ENCODE data around the gene SLC1A2. TPM values are rescaled to one million over a fixed set of nuclear protein-coding genes. Genes with fewer than 3 reads are reported as not detected.

Gene SLC1A2
- total and polyA plus RNA-seq, 4 donors = 0.35 to 17.0 (median 1.1) TPM

DNA sequence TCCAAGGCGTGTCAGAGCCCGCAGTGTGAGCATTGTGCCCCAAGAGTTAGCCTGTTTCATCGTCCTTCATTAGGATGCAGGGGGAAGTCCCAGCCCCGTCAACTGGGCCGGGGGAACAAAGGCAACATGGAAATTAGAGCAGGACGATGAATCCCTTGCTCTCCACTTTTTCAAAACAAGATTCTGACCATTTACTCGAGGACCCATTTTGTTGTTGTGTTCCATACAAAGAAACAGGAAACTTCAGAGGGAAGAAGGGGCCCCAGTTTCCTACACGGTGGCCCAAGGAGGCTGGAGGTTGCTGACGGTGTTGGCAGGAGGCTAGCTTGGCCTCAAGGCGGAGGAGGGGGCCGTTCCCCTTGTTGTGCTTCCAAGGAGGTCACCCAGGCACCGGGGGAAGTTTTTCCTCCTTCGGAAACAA is 44.0 kb upstream of the SLC1A2 start:
- DNase-seq (no peak), ATAC-seq (ENCODE audit: insufficient read depth, low FRiP score) (no peak)
- WGBS, 2 donors = 70 to 75% methylated on average over 13 of the region's 13 CpGs
- TF ChIP-seq, protein P1, sequence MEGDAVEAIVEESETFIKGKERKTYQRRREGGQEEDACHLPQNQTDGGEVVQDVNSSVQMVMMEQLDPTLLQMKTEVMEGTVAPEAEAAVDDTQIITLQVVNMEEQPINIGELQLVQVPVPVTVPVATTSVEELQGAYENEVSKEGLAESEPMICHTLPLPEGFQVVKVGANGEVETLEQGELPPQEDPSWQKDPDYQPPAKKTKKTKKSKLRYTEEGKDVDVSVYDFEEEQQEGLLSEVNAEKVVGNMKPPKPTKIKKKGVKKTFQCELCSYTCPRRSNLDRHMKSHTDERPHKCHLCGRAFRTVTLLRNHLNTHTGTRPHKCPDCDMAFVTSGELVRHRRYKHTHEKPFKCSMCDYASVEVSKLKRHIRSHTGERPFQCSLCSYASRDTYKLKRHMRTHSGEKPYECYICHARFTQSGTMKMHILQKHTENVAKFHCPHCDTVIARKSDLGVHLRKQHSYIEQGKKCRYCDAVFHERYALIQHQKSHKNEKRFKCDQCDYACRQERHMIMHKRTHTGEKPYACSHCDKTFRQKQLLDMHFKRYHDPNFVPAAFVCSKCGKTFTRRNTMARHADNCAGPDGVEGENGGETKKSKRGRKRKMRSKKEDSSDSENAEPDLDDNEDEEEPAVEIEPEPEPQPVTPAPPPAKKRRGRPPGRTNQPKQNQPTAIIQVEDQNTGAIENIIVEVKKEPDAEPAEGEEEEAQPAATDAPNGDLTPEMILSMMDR (IDR thresholded peaks at IDR 0.05; ENCODE audit: control extremely low read depth, extremely low read depth) = no peak
- peaks cover 0 to 1% (median 0%) of the 10 kb centered on the region in 4 donors for H3K9me3 ChIP-seq (ENCODE audit: control insufficient read depth in 4 of 4, insufficient read depth in 3 of 4, low read length in 3 of 4)
- no peak overlapping the region for H3K9ac ChIP-seq (ENCODE audit: insufficient read depth in 1 of 2, low read length in 2 of 2)
- H3K27me3 ChIP-seq (ENCODE audit: control insufficient read depth in 3 of 3, insufficient read depth in 3 of 3, low read length in 2 of 3) = no peaks in the 10 kb centered on the region
- no peaks in the 10 kb centered on the region for H3K36me3 ChIP-seq (ENCODE audit: control insufficient read depth in 4 of 4, insufficient read depth in 4 of 4, low read length in 4 of 4)
- no peaks in the 10 kb centered on the region for H3K4me1 ChIP-seq (ENCODE audit: control insufficient read depth in 5 of 5, insufficient read depth in 5 of 5, low read length in 5 of 5)
- H3K4me3 ChIP-seq = no peak overlapping the region
- no peak overlapping the region for H3K27ac ChIP-seq (ENCODE audit: low read depth in 1 of 2, low read length in 1 of 2)

DNA sequence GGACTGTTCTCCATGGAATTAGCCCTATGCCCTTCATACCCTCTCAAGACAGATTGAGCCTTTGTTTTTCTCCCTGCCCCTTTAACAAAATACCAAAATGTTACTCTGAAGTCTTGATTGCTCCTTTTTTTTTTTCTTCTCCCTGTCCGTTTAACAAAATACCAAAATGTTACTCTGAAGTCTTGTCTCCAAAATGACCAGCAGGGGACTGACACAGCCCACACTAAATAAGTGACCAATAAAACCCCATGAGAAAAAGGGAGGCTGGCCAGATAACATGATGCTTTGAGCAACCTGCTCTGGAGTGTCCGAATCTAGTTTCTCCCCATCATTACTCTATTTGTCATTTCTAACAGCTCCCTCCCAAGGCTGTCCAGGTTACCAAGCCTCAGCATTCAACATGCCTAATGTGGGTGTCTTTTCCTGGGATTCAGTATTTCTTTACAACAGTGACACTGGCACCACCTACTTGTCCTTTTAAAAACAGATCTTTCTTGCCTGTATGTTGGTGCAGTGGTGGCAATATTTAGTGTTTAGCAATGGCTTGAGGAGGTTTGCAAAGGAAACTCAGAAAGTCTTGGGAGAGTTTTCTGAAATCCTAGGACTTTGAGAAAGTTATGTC is 42.7 kb upstream of the SLC1A2 start:
- Histone ChIP-seq H3K27me3 (ENCODE audit: control insufficient read depth in 3 of 3, insufficient read depth in 3 of 3, low read length in 2 of 3) (no peaks in the 10 kb centered on the region), H3K9me3 (ENCODE audit: control insufficient read depth in 4 of 4, insufficient read depth in 3 of 4, low read length in 3 of 4) (no peaks in the 10 kb centered on the region), H3K27ac (ENCODE audit: low read depth in 1 of 2, low read length in 1 of 2) (no peak overlapping the region), H3K36me3 (ENCODE audit: control insufficient read depth in 4 of 4, insufficient read depth in 4 of 4, low read length in 4 of 4) (no peaks in the 10 kb centered on the region), H3K9ac (ENCODE audit: insufficient read depth in 1 of 2, low read length in 2 of 2) (no peak overlapping the region), H3K4me1 (ENCODE audit: control insufficient read depth in 5 of 5, insufficient read depth in 5 of 5, low read length in 5 of 5) (no peaks in the 10 kb centered on the region), H3K4me3 (no peak overlapping the region)
- ATAC-seq (ENCODE audit: insufficient read depth, low FRiP score) (no peak), DNase-seq (no peak)
- TF ChIP-seq, protein P1 (IDR thresholded peaks at IDR 0.05; ENCODE audit: control extremely low read depth, extremely low read depth) = no peak
- 81 to 83% methylated on average over 2 of the region's 2 CpGs for WGBS, 2 donors

DNA sequence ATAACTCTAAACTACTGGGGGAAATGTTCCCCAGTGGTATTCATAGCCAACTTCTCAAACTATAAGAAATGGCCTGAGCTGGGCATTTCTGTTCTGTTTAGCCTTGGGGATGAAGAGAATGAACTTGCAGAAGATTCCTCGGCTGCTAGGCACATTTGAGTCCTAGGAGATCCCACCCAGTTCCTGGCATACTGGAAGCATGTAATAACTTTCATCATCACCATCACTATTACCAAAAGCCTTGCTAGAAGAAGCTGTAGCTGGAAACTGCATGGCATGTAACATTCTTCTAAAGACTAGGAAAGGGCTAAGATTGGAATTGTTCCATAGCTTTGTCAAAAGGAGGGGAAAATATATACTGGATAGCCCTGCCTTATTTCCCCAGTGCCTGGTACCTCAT is 40.1 kb upstream of the SLC1A2 start:
- WGBS, 2 donors = 87 to 93% methylated on average over 1 of the region's 1 CpG
- H3K9me3 ChIP-seq (ENCODE audit: control insufficient read depth in 4 of 4, insufficient read depth in 3 of 4, low read length in 3 of 4) = peaks cover 0 to 1% (median 0%) of the 10 kb centered on the region in 4 donors
- DNase-seq (no peak), ATAC-seq (ENCODE audit: insufficient read depth, low FRiP score) (no peak)
- H3K36me3 ChIP-seq (ENCODE audit: control insufficient read depth in 4 of 4, insufficient read depth in 4 of 4, low read length in 4 of 4) = no peaks in the 10 kb centered on the region
- no peaks in the 10 kb centered on the region for H3K4me1 ChIP-seq (ENCODE audit: control insufficient read depth in 5 of 5, insufficient read depth in 5 of 5, low read length in 5 of 5)
- TF ChIP-seq, protein P1 (IDR thresholded peaks at IDR 0.05; ENCODE audit: control extremely low read depth, extremely low read depth) = no peak
- H3K27ac ChIP-seq (ENCODE audit: low read depth in 1 of 2, low read length in 1 of 2) = no peak overlapping the region
- H3K9ac ChIP-seq (ENCODE audit: insufficient read depth in 1 of 2, low read length in 2 of 2) = no peak overlapping the region
- peaks cover 0 to 2% (median 0%) of the 10 kb centered on the region in 3 donors for H3K27me3 ChIP-seq (ENCODE audit: control insufficient read depth in 3 of 3, insufficient read depth in 3 of 3, low read length in 2 of 3)
- no peak overlapping the region for H3K4me3 ChIP-seq

DNA sequence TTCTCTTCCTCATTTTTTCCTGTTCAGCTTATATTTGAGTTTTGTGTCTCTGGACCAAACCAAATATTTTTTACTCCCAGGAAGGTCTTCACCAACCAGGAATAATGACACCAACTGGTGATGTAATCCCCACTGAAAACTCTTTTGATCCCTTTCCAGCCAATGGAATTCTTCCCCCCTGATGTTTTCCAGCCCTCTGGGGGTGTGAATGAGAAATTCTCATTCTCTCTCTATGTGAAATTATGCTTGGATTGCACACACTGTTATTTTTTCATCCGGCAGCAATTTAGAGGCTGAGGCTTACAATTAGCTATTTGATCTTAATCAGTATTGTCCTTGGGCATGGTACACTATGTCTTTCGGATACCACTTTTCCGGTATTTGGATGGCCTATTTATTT is 39.5 kb upstream of the SLC1A2 start:
- no peak overlapping the region for H3K27ac ChIP-seq (ENCODE audit: low read depth in 1 of 2, low read length in 1 of 2)
- 68 to 80% methylated on average over 3 of the region's 3 CpGs for WGBS, 2 donors

More for the DNA sequence above, 39.5 kb upstream of the SLC1A2 start:
- DNase-seq (no peak), ATAC-seq (ENCODE audit: insufficient read depth, low FRiP score) (no peak)
- Histone ChIP-seq H3K4me3 (no peak overlapping the region), H3K36me3 (ENCODE audit: control insufficient read depth in 4 of 4, insufficient read depth in 4 of 4, low read length in 4 of 4) (no peaks in the 10 kb centered on the region), H3K4me1 (ENCODE audit: control insufficient read depth in 5 of 5, insufficient read depth in 5 of 5, low read length in 5 of 5) (no peaks in the 10 kb centered on the region), H3K9ac (ENCODE audit: insufficient read depth in 1 of 2, low read length in 2 of 2) (no peak overlapping the region), H3K9me3 (ENCODE audit: control insufficient read depth in 4 of 4, insufficient read depth in 3 of 4, low read length in 3 of 4) (peaks cover 0 to 4% (median 0%) of the 10 kb centered on the region in 4 donors), H3K27me3 (ENCODE audit: control insufficient read depth in 3 of 3, insufficient read depth in 3 of 3, low read length in 2 of 3) (peaks cover 0 to 2% (median 0%) of the 10 kb centered on the region in 3 donors)
- TF ChIP-seq, protein P1 (IDR thresholded peaks at IDR 0.05; ENCODE audit: control extremely low read depth, extremely low read depth) = no peak

Measured in lung (tissue), 12 donors.